ENCODE data around the gene LCN10. TPM values are rescaled to one million over a fixed set of nuclear protein-coding genes. Genes with fewer than 3 reads are reported as not detected.

Gene LCN10
- total RNA-seq, 1 donor from 2014 or later = 2.5 TPM

GRCh38 chr9:136728548-136729123, 14.1 kb downstream of the LCN10 start:
- Histone ChIP-seq H3K27me3 (ENCODE audit: low read depth) (no peaks in the 10 kb centered on the region), H3K4me3 (peak overlapping the region; percentile 93), H3K9me3 (no peaks in the 10 kb centered on the region), H3K27ac (peak overlapping the region; percentile 84), H3K4me1 (peaks cover 43% of the 10 kb centered on the region), H3K36me3 (peaks cover 32% of the 10 kb centered on the region)
- no peak for TF ChIP-seq CTCF (IDR thresholded peaks at IDR 0.05)
- DNase-seq (peak; percentile 56), ATAC-seq (peak; percentile 43 to 59)
- intact Hi-C loops (cut with DNase I) = no loop called here

- H3K4me1 ChIP-seq = peaks cover 48% of the 10 kb centered on the region
- H3K27me3 ChIP-seq (ENCODE audit: low read depth) = no peaks in the 10 kb centered on the region
- peak overlapping the region; percentile 93 for H3K4me3 ChIP-seq
- peaks cover 37% of the 10 kb centered on the region for H3K36me3 ChIP-seq
- no peaks in the 10 kb centered on the region for H3K9me3 ChIP-seq
- DNase-seq (peak; percentile 95), ATAC-seq (peak; percentile 87 to 95)
- TF ChIP-seq CTCF (IDR thresholded peaks at IDR 0.05) = peak; percentile 95
- intact Hi-C loops (cut with DNase I) = no loop called here
- peak overlapping the region; percentile 84 for H3K27ac ChIP-seq
These were observed 14.6 kb downstream of the LCN10 start for GRCh38 chr9:136728080-136728547.

- intact Hi-C loops (cut with DNase I) = no loop called here
- Histone ChIP-seq H3K4me3 (peak overlapping the region; percentile 93), H3K36me3 (peaks cover 51% of the 10 kb centered on the region), H3K27me3 (ENCODE audit: low read depth) (no peaks in the 10 kb centered on the region), H3K9me3 (no peaks in the 10 kb centered on the region), H3K27ac (peak overlapping the region; percentile 24), H3K4me1 (peaks cover 62% of the 10 kb centered on the region)
- no peak for ATAC-seq
- no peak for DNase-seq
- peak; percentile 43 for TF ChIP-seq CTCF (IDR thresholded peaks at IDR 0.05)
These were observed 16.0 kb downstream of the LCN10 start for GRCh38 chr9:136726631-136727191.

- H3K9me3 ChIP-seq = no peaks in the 10 kb centered on the region
- peaks cover 57% of the 10 kb centered on the region for H3K36me3 ChIP-seq
- intact Hi-C loops (cut with DNase I) = no loop called here
- H3K27me3 ChIP-seq (ENCODE audit: low read depth) = no peaks in the 10 kb centered on the region
- ATAC-seq (no peak), DNase-seq (no peak)
- H3K4me1 ChIP-seq = peaks cover 68% of the 10 kb centered on the region
- TF ChIP-seq CTCF (IDR thresholded peaks at IDR 0.05) = no peak
- peak overlapping the region; percentile 24 for H3K27ac ChIP-seq
- H3K4me3 ChIP-seq = peak overlapping the region; percentile 93
These were observed 16.6 kb downstream of the LCN10 start for GRCh38 chr9:136726118-136726517.

GRCh38 chr9:136725612-136726011, 17.1 kb downstream of the LCN10 start:
- DNase-seq (no peak), ATAC-seq (no peak)
- TF ChIP-seq CTCF (IDR thresholded peaks at IDR 0.05) = no peak
- H3K27me3 ChIP-seq (ENCODE audit: low read depth) = no peaks in the 10 kb centered on the region
- intact Hi-C loops (cut with DNase I) = no loop called here
- H3K4me1 ChIP-seq = peaks cover 73% of the 10 kb centered on the region
- no peaks in the 10 kb centered on the region for H3K9me3 ChIP-seq
- peak overlapping the region; percentile 24 for H3K27ac ChIP-seq
- H3K36me3 ChIP-seq = peaks cover 62% of the 10 kb centered on the region
- peak overlapping the region; percentile 93 for H3K4me3 ChIP-seq

All from lower lobe of right lung (tissue), 2 donors.